Endodermal cell (in vitro differentiated cells): ENCODE measurements around the gene ADPRS. TPM values are rescaled to one million over a fixed set of nuclear protein-coding genes. Genes with fewer than 3 reads are reported as not detected.

ENCODE experiments used
- DNase-seq: peaks from one replicate; pipeline ENCODE4 v3.0.0-alpha.2; 2017
- H3K27ac ChIP-seq: 2 replicates; pipeline ENCODE4 v1.5.1; 2013; ENCODE audit warnings: mild to moderate bottlenecking, low read depth, low read length, moderate library complexity
- H3K27me3 ChIP-seq: 2 replicates; pipeline ENCODE4 v1.6.1; 2013; ENCODE audit warnings: mild to moderate bottlenecking, low read length, moderate library complexity; ENCODE audit not compliant: insufficient read depth, control insufficient read depth, poor library complexity, severe bottlenecking
- H3K36me3 ChIP-seq: 2 replicates; pipeline ENCODE4 v1.7.0; 2013; ENCODE audit warnings: mild to moderate bottlenecking, low read length, moderate library complexity; ENCODE audit not compliant: control insufficient read depth, insufficient read depth
- H3K4me1 ChIP-seq: one replicate; pipeline ENCODE4 v1.7.0; 2013; ENCODE audit warnings: low read length; ENCODE audit not compliant: control insufficient read depth, insufficient read depth
- H3K4me3 ChIP-seq: 2 replicates; pipeline ENCODE4 v1.5.1; 2013; ENCODE audit warnings: mild to moderate bottlenecking, low read length, moderate library complexity
- H3K9ac ChIP-seq: 2 replicates; pipeline ENCODE4 v1.6.1; 2013; ENCODE audit warnings: mild to moderate bottlenecking, low read length, moderate library complexity; ENCODE audit not compliant: poor library complexity, severe bottlenecking; ENCODE audit errors: extremely low read depth
- H3K9me3 ChIP-seq: 2 replicates; pipeline ENCODE4 v1.6.1; 2013; ENCODE audit warnings: mild to moderate bottlenecking, low read length, moderate library complexity; ENCODE audit not compliant: control insufficient read depth
- H3K27ac Mint-ChIP-seq: 2 replicates; pipeline ENCODE4 v1.8.0; 2020; ENCODE audit warnings: mixed read lengths
- H3K27me3 Mint-ChIP-seq: 2 replicates; pipeline ENCODE4 v1.8.0; 2021; ENCODE audit warnings: mild to moderate bottlenecking, mixed read lengths; ENCODE audit not compliant: insufficient read depth
- H3K36me3 Mint-ChIP-seq: 2 replicates; pipeline ENCODE4 v1.8.0; 2020; ENCODE audit warnings: low read depth, mixed read lengths
- H3K4me1 Mint-ChIP-seq: 2 replicates; pipeline ENCODE4 v1.8.0; 2020; ENCODE audit warnings: mixed read lengths
- H3K4me3 Mint-ChIP-seq: 2 replicates; pipeline ENCODE4 v1.8.0; 2020; ENCODE audit warnings: mild to moderate bottlenecking, moderate library complexity, mixed read lengths
- H3K9me3 Mint-ChIP-seq: 2 replicates; pipeline ENCODE4 v1.8.0; 2020; ENCODE audit warnings: mild to moderate bottlenecking, mixed read lengths
- CTCF ChIP-seq: fragments of 200-600 bp; sonication (generic); conservative IDR thresholded peaks from 2 replicates; pipeline ENCODE4 v1.5.0; 2021; ENCODE audit warnings: antibody characterized with exemption, mild to moderate bottlenecking
- WGBS, 2 experiments: methylation state at CpG; one replicate each; pipeline versions ENCODE4 v1.1.5 to v1.1.7; 2013; ENCODE audit warnings: missing lambda C conversion rate in 2 of 2, mixed read lengths in 1 of 2; ENCODE audit not compliant: insufficient coverage in 1 of 2, insufficient read length in 1 of 2; 5-methylcytosine and 5-hydroxymethylcytosine counted together
- total RNA-seq, 2 donors: library from RNA; stranded (reverse); fragmentation: NEBNext Ultra II Directional in 1 of 2; extraction: Animal tissue kit (Norgen Biotek cat#: 25700) in 1 of 2; gene quantifications; 2 replicates in 1 of 2; 3 replicates in 1 of 2; pipeline ENCODE4 v1.2.1, GENCODE V29; 2021

ADPRS gene
- total RNA-seq, 2 donors from 2014 or later = 22.1 to 25.3 TPM

GRCh38 chr1:36093929-36094328 lies 5.2 kb downstream of the ADPRS start:
- Histone ChIP-seq H3K27me3 (no peaks in the 10 kb centered on the region), H3K4me3 (no peak overlapping the region), H3K9ac (no peak overlapping the region), H3K27ac (no peak overlapping the region), H3K36me3 (peaks cover 49% of the 10 kb centered on the region), H3K9me3 (no peaks in the 10 kb centered on the region), H3K4me1 (no peaks in the 10 kb centered on the region)
- Mint-ChIP-seq H3K9me3 (no peaks in the 10 kb centered on the region), H3K4me1 (peaks cover 11% of the 10 kb centered on the region), H3K27ac (no peak overlapping the region), H3K4me3 (no peak overlapping the region), H3K27me3 (no peaks in the 10 kb centered on the region), H3K36me3 (peaks cover 31% of the 10 kb centered on the region)
- 93 to 100% methylated on average over 1 to 3 of the region's 3 CpGs for WGBS, 2 experiments
- no peak for DNase-seq
- no peak for TF ChIP-seq CTCF

- Mint-ChIP-seq H3K36me3 (peaks cover 31% of the 10 kb centered on the region), H3K4me3 (no peak overlapping the region), H3K27me3 (no peaks in the 10 kb centered on the region), H3K27ac (no peak overlapping the region), H3K4me1 (peaks cover 6% of the 10 kb centered on the region), H3K9me3 (no peaks in the 10 kb centered on the region)
- no peak overlapping the region for H3K4me3 ChIP-seq
- no peaks in the 10 kb centered on the region for H3K27me3 ChIP-seq
- no peaks in the 10 kb centered on the region for H3K4me1 ChIP-seq
- H3K9me3 ChIP-seq = no peaks in the 10 kb centered on the region
- H3K36me3 ChIP-seq = peaks cover 49% of the 10 kb centered on the region
- 92 to 100% methylated on average over 7 to 8 of the region's 8 CpGs for WGBS, 2 experiments
- no peak for DNase-seq
- H3K9ac ChIP-seq = no peak overlapping the region
- no peak for TF ChIP-seq CTCF
- H3K27ac ChIP-seq = no peak overlapping the region
Observed at GRCh38 chr1:36094621-36095061, 5.9 kb downstream of the ADPRS start.

- Mint-ChIP-seq H3K4me1 (peaks cover 2% of the 10 kb centered on the region), H3K27me3 (no peaks in the 10 kb centered on the region), H3K4me3 (no peak overlapping the region), H3K27ac (no peak overlapping the region), H3K9me3 (no peaks in the 10 kb centered on the region), H3K36me3 (peaks cover 28% of the 10 kb centered on the region)
- DNase-seq = no peak
- Histone ChIP-seq H3K9me3 (no peaks in the 10 kb centered on the region), H3K4me1 (no peaks in the 10 kb centered on the region), H3K27ac (no peak overlapping the region), H3K9ac (no peak overlapping the region), H3K4me3 (no peak overlapping the region), H3K36me3 (peaks cover 43% of the 10 kb centered on the region), H3K27me3 (no peaks in the 10 kb centered on the region)
- no peak for TF ChIP-seq CTCF
- 88 to 89% methylated on average over 11 to 15 of the region's 15 CpGs for WGBS, 2 experiments
Observed at GRCh38 chr1:36095760-36096405, 7.2 kb downstream of the ADPRS start.
